ENCODE measurements around the gene TMEM43. TPM values are rescaled to one million over a fixed set of nuclear protein-coding genes. Genes with fewer than 3 reads are reported as not detected.

The TMEM43 gene
- total and polyA plus RNA-seq, 2 experiments from 2014 or later: 59.4 to 73.1 TPM

- H3K9me3 ChIP-seq (ENCODE audit: low read depth): no peaks in the 10 kb centered on the region
- no peak for DNase-seq (ENCODE audit: low spot score)
- no peak overlapping the region for H3K27ac ChIP-seq
- no peak for TF ChIP-seq EZH2 (IDR thresholded peaks at IDR 0.05; ENCODE audit: borderline replicate concordance)
- no peak for TF ChIP-seq EZH2phosphoT487 (IDR thresholded peaks at IDR 0.05; ENCODE audit: low read depth, severe bottlenecking, unreplicated experiment)
- no peak for TF ChIP-seq CTCF (IDR thresholded peaks at IDR 0.05; ENCODE audit: poor library complexity)
- H3K9me2 ChIP-seq (replicated peaks; ENCODE audit: insufficient read depth): no peaks in the 10 kb centered on the region
- H4K20me1 ChIP-seq (ENCODE audit: insufficient read depth, poor library complexity, severe bottlenecking): no peaks in the 10 kb centered on the region
- H3K27me3 ChIP-seq: no peaks in the 10 kb centered on the region
- H3K79me2 ChIP-seq: no peaks in the 10 kb centered on the region
- H3K4me1 ChIP-seq (ENCODE audit: insufficient read depth): peaks cover 22% of the 10 kb centered on the region
- H3K4me3 ChIP-seq: no peak overlapping the region
- H2AFZ ChIP-seq: no peak overlapping the region
- WGBS (ENCODE audit: low lambda C conversion rate, missing lambda C conversion rate): 92% methylated on average over 5 of the region's 5 CpGs
- no peak overlapping the region for H3K4me2 ChIP-seq
- H3K36me3 ChIP-seq (replicated peaks; ENCODE audit: insufficient read depth, low read depth): no peaks in the 10 kb centered on the region
These were observed 22.2 kb downstream of the TMEM43 start for GRCh38 chr3:14147066-14147435.

- Histone ChIP-seq H3K4me2 (no peak overlapping the region), H4K20me1 (ENCODE audit: insufficient read depth, poor library complexity, severe bottlenecking) (no peaks in the 10 kb centered on the region), H3K9me2 (replicated peaks; ENCODE audit: insufficient read depth) (no peaks in the 10 kb centered on the region), H3K27ac (no peak overlapping the region), H3K36me3 (replicated peaks; ENCODE audit: insufficient read depth, low read depth) (no peaks in the 10 kb centered on the region), H3K4me1 (ENCODE audit: insufficient read depth) (peaks cover 22% of the 10 kb centered on the region), H2AFZ (no peak overlapping the region), H3K27me3 (no peaks in the 10 kb centered on the region), H3K79me2 (no peaks in the 10 kb centered on the region), H3K4me3 (no peak overlapping the region), H3K9me3 (ENCODE audit: low read depth) (no peaks in the 10 kb centered on the region)
- WGBS (ENCODE audit: low lambda C conversion rate, missing lambda C conversion rate): 90% methylated on average over 12 of the region's 12 CpGs
- TF ChIP-seq EZH2 (IDR thresholded peaks at IDR 0.05; ENCODE audit: borderline replicate concordance) (no peak), CTCF (IDR thresholded peaks at IDR 0.05; ENCODE audit: poor library complexity) (no peak), EZH2phosphoT487 (IDR thresholded peaks at IDR 0.05; ENCODE audit: low read depth, severe bottlenecking, unreplicated experiment) (no peak)
- DNase-seq (ENCODE audit: low spot score): no peak
These were observed 22.8 kb downstream of the TMEM43 start for GRCh38 chr3:14147617-14148016.

GRCh38 chr3:14148041-14148985 is 23.5 kb downstream of the TMEM43 start:
- Histone ChIP-seq H3K79me2 (no peaks in the 10 kb centered on the region), H3K27me3 (no peaks in the 10 kb centered on the region), H3K4me3 (no peak overlapping the region), H3K27ac (no peak overlapping the region), H2AFZ (no peak overlapping the region), H3K9me3 (ENCODE audit: low read depth) (no peaks in the 10 kb centered on the region), H3K4me1 (ENCODE audit: insufficient read depth) (peaks cover 19% of the 10 kb centered on the region), H3K9me2 (replicated peaks; ENCODE audit: insufficient read depth) (no peaks in the 10 kb centered on the region), H3K4me2 (no peak overlapping the region), H4K20me1 (ENCODE audit: insufficient read depth, poor library complexity, severe bottlenecking) (no peaks in the 10 kb centered on the region), H3K36me3 (replicated peaks; ENCODE audit: insufficient read depth, low read depth) (no peaks in the 10 kb centered on the region)
- 89% methylated on average over 28 of the region's 28 CpGs for WGBS (ENCODE audit: low lambda C conversion rate, missing lambda C conversion rate)
- DNase-seq (ENCODE audit: low spot score): no peak
- no peak for TF ChIP-seq EZH2phosphoT487 (IDR thresholded peaks at IDR 0.05; ENCODE audit: low read depth, severe bottlenecking, unreplicated experiment)
- TF ChIP-seq CTCF (IDR thresholded peaks at IDR 0.05; ENCODE audit: poor library complexity): no peak
- no peak for TF ChIP-seq EZH2 (IDR thresholded peaks at IDR 0.05; ENCODE audit: borderline replicate concordance)

Measured in hepatocyte (in vitro differentiated cells).